ENCODE data around the gene MED12L.

The MED12L gene

DNA sequence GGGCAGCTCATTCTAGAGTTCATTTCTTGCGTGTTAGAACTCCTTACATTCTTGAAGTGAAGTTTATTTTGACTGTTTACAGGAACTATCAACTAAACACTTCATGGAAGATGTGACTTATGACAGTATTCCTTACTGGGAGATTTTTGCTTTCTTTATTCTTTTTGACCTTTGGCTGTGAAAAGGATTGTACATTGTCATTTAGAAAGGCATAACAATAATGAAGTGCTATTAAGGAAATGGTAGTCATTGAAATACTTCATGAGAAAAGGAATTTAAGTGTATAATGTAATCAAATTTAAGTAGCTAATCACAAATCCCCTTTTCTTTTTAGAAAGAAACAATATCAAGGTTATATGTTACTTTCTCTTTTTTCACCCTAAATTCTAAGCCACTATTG, 181.6 kb downstream of the MED12L start:
- DNase-seq, result no peak

DNA sequence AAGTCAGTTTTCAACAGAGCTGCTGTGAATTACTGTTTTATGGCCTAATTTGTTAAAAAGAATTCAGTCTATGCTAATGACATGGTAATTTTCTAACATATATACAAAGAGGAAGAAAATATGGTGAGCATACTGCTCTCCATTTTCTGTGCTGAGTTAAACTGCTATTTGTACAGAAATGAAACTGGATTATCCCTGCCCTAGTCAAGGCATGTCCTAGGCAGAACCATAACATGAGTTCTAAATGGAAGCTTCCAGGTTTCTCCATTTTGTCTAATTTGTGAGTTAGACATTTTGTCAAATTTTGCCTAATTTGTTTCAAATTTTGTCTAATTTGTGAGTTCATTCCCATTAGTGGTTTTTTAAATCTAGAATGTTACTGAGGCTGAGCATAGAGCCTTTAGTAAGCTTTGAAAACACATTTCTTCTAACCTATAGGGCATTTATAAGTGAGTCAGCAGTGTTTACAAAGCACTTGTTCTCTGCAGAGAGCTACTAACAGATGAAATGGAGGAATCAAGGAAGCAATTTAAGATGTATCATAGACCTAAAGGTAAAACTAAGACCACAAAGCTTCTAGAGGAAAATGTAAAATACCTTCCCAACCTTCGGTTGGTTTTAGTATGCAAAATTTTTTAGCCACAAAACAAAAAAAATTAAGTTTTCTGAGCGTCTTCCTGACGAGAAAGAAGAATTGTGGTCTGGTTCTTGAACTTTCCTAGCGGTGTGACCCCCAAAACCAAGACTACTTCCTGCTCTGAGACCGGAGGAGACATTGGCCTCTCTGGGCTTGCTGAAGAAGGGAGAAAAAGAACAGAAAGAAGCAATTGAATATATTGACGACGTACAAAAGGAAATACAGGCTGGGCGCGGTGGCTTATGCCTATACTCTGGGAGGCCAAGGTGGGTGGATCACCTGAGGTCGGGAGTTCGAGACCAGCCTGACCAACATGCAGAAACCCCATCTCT, 183.1 kb downstream of the MED12L start:
- peak; percentile 45 for DNase-seq

DNA sequence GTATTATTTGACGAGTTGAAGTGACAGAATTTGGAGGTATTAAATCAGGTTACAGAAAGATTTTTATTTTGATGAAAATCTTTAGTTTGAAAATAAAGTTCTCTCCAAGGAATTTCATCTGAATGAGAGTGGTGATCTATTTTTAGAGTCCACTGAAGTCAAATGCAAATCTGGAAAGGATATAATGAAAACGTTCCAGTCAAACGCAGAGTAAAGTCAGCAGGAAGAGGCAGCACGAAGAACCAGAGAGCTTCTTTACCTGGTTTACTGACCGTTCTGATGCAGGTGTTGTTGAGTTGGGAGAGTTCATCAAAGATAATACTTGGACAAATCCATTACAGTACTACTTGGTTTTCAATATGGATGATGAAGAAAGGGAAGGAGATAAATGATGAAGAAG, 184.2 kb downstream of the MED12L start:
- no peak for DNase-seq

DNA sequence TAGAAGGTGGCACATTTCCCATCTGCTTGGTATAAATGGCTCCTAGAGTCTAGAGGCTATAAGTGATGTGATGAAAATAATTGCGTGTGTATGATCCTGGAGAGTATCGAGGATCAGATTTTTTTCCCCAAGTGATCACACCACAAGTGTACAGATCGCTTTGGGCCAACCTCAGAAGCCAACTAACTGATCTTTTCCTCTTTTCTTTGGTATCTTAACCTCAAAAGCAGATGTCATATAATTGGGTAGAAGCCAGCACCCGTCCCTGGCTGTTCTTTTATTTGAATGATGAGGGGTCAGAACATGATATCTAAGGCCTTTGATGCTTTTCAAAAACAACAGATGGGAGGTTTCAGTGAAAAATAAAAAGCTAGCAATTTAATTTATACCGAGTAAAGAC, 189.6 kb downstream of the MED12L start:
- no peak for DNase-seq

DNA sequence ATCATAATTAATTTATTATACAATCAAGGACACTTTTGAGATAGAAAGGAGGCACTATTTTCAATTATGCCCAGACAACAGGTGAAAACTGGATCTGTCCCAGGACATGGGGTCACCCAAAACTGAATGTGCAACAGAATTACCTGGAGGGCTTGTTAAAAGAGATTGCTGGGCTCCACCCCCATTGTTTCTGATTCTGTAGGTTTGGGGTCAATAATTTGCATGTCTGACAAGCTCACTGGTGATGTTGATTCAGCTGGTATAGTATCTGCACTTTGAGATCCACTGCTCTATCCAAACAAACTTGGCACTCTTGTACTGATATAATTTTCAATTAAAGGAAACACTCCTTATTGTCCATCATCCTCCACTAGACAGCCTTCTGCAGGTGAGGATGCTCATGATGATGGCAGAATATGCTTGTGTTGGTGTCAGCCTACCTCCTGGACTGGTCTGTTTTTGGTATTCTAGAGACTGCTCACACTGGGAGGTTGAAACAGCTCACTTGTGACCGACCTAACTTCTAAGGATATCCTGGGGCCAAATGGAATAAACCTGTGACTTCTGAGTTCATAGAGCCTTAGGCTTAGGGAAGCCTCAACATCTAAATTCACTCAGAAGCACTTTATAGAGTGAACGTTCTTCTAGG, 190.7 kb downstream of the MED12L start:
- no peak for DNase-seq

DNA sequence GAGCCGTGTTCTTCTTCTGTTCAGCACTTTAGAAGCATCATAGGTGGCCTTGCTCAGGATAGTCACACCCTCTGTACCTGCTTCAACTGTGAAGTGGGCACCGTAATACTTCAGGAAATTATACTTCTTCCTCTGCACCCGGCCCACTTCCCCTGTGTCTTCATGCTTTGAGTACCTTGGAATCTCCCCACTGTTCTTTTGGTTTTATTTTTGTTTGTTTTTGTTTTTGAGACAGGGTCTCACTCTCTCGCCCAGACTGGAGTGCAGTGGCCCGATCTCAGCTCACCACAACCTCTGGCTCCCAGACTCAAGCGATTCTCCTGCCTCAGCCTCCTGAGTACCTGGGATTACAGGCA, 191.2 kb downstream of the MED12L start:
- DNase-seq, result peak; percentile 55

DNA sequence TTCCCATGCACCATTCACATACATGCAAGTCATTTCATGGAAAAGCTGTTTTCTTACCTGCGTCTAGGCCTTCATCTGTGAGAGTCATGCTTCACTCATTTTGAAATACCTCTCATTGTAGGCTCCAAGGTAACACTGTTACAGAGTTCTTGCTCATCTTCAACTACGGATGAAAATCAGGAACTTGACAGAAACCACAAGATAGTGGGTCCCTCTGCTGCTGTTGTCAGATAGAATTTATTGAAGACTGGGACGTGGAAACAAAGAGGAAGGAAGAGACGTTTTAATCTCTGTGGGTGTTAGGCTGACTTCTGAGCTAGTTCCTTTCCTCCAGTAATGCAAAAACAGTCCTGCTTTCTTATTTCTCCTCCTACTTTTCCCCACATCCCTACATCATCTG, 192.8 kb downstream of the MED12L start, which contains the start of gene P2RY14:
Gene P2RY14 (minus strand): TSS at position 313 of the 400 bp plus-strand sequence. CDS start 64,226 bp downstream, outside the sequence.
- DNase-seq, result peak; percentile 3

DNA sequence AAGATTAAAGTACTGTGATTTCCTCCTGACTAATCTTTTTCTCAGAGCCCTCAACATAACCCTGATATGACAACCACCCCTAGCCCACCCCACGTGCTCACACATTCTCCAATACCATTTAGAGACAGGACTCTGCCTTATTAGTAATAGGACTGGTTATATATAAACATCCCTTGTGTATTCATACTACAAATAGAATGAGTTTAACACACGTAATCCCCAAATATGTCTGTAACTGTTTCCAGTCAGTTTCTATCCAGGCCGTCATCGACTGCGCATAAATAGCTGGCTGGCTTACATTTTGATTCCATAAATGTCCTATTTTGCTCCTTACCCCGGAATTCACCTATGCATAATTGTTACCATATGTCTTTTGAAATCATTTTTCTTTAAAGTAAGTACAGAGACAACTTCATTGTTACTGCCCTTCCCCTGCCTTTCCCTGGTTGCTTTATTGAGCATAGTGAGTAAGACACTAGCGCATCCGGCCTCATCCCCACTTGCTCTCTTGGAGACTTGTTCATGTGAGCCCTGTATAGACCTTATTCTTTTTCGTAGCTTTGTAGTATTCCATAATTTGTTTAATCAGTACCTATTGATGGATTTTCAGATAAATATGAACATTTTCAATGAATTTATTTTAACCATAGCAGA, 196.3 kb downstream of the MED12L start:
- no peak for DNase-seq

DNA sequence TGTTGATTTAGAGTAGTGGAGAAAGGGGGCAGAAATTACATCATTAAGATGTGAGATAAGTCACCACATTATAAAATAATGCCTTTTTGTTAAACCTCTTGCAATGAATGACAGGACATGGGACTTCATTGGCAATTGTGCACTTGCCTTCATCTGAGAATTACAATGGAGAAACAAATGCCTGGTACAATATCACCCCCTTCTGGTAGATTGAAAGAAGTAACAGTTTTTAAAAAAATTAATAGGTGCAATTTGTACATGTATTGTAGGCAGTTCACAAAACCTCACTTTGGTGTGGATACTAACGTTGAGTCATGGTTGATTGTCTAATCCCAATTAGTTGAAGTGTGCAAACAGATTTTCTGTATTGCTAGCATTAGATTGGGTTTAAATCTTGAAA, 197.5 kb downstream of the MED12L start:
- DNase-seq, result peak; percentile 64

DNA sequence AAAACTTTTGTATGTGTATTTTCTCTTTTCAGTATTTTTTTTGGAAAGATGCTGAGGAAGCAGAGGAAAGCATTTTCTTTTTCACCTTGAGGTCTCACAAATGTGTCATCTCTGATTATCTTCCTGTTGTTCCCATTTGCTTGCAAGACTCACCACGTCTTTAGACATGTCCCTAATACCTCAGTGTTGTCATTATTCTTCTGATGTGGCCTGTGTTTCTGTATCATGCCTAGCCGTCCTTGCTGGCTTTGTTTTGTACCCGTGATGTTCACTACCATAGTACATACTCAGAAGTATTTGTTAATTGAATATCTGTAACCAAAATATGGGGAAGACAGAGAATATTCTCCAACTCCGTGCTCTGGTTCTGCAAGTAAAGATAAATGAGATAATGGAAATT, 197.9 kb downstream of the MED12L start:
- peak; percentile 35 for DNase-seq

DNA sequence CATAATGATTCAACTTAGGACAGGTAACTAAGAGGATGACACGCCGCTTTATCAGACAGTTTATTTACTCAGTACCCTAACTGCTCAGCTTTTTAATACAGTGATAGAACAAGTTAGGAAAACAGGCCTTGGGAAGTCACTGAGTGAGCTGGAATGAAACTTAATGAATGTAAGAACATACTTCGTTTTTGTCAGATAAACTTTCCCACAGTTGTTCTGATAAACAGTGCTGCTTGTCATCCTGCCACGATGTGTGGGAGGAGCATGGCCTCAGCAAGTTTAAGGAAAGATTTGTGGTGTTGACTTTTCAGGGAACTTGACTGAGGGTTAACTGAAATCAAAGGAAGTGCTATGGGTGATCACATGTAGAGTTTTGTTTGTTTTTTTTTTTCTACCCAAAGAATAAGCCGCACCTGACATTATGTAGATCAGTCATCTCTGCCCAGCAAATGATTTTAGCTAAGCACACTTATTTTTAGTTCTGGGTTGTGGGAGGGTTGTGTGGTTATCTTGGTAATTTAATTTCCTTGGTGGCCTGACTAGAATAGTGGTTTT, 198.5 kb downstream of the MED12L start:
- peak; percentile 12 for DNase-seq

DNA sequence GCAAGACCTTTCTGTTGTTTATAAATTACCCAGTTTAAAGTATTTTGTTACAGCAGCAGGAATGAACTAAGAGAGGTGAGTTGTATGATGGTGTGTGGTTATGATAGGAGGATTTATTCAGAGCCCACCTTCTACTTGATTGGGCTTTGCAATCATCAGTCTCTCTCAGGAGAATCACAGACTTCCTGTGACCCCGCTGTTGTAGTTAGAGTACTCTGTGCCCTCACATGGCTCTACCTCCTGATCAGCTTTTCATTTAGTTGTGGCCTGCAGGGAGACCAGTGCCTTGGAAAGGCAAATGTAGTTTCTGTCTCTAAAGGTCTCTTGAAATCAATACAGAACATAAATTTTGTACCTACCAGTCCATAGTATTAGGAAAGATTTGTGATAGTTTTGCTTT, 200.5 kb downstream of the MED12L start:
- DNase-seq, result no peak

DNA sequence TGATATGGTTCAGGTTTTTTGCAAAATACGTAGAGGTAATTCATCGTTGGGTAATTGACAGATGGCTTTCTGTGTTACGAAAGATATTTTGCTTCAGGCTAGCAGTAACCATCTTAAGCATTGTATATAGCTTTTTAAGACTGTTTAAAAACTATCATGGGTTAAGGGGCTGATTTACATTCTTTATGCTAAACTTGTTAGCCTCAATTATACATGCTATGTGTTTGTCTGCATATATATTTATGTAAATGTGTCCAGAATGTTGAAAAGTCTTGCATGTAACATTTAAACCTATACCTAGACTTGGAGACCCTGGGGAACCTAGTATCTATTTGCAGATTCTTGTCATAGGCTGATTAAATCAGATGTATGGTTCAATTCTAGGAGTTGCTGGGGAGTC, 204.0 kb downstream of the MED12L start:
- no peak for DNase-seq

DNA sequence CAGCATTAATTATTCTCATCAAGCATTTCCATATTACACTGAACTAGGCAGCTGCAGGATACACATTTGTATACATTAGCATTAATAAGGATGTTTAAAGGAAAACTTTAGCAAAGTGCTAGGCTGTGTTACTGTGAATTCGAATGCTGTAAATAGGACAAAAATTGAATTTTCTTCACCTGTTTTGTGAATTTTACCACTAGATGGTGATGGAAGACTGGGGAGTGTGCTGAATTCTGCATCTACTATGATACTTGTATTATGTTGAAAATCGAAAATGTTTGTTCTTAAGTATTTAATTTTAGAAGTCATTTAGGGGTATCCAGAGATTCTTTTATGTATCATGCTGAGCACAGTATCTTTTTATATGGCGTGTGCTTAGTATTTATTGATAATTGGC, 205.2 kb downstream of the MED12L start:
- no peak for DNase-seq

DNA sequence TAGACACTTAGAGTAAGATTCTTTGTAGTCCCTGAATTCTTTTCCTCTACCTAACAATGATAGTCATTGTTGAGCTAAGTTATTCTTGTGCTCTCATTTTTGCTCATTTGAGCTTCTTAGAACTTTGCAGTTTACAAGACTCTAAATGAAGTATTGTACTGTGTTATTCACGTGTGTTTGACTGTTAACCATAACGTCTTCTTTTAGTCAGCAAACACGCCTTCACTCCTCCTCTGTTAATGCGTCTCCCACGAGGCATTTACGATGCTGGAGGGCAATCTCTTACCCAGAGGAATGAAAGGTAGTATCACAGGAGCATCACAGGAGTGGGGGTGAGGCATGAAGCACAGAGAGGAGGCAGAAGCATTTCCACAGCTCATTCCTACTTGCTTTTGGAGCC, 207.7 kb downstream of the MED12L start:
- no peak for DNase-seq

DNA sequence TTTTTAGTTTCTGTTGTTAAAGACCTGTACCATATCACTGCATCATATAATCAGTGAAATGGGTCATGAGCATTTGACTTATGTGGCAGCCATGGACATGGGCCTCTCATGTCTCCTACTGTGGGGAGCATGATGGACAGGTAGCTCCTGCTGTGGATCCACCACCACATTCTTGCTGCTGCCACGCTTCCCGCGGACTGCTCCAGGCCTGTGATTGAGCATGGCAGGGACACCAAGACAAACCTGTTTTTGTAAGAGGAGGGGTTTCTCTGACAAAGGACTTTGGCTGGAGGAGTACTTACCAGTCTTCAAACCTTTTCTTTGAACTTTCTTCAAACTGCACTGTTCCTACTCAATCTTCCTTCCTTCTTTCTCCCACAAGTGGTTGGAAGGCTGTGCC, 210.8 kb downstream of the MED12L start:
- no peak for DNase-seq

DNA sequence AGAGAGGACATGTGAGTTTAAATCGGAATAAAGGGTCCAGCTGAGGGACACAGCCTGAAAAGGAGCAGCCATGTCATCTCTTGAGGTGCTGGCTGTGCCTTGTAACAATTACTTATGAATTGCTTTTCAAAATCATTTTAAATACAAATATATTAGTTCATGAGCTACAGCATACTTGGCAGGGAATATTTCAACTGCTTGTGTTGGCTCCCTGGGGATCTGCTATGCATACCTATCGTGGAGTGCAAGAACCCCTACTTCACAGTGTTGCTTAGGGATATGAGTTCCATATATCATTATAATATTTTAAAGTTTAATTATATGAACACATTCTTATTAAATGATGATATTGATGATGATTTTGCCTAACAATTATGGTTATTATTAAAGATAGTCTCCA, 212.0 kb downstream of the MED12L start:
- DNase-seq, result no peak

DNA sequence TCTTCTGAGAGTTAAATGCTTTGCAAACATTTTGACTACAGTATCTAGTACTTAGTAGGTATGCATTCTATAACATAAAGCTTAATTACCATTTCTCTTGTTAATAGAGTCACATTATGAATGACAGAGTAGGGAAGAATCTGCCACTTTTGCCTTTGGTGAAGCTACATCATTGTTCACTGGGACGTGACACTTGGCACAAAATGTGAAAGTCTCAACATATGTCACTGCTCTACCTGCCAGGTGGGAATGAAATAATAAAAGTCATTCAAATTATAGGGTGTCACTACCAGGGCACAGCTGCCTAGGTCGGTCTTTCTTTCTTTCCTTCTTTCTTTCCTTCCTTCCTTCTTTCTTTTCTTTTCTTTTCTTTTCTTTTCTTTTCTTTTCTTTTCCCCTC, 213.5 kb downstream of the MED12L start:
- DNase-seq, result no peak

DNA sequence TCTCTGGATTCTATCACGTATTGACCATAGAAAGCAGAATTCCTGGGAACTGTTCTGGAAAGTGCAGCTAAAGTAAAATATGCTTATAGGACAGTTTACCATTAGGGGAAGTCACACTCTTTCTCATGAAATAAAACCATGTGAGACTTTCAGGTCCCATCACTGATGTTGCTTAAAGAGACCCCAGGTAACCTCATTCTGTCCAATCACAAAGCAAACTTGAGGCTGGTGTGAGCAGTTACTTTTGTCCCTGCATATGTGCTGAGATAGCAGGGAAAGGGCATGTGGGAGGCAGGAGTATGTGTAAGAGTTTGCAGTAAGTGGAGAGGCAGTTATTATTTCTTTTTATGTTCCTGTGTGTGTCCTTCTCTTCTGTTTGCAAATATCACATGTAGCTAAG, 215.1 kb downstream of the MED12L start:
- no peak for DNase-seq

DNA sequence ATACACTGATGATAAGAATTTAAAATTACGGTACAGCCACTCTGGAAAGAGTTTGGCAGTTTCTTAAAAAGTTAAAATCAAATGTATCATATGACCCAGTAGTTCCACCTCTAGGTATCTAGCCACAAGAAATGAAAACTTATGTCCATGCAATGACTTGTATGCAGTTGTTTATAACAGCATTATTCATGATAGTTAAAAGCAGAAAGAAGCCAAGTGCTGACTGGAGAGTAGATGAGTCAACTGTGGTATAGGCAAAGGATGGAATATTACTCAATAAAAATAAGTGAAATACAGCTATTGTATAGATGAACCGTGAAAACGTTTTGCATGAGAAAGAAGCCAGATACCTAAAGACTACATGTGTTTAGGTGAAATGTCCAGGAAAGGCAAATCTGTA, 216.3 kb downstream of the MED12L start:
- no peak for DNase-seq

DNA sequence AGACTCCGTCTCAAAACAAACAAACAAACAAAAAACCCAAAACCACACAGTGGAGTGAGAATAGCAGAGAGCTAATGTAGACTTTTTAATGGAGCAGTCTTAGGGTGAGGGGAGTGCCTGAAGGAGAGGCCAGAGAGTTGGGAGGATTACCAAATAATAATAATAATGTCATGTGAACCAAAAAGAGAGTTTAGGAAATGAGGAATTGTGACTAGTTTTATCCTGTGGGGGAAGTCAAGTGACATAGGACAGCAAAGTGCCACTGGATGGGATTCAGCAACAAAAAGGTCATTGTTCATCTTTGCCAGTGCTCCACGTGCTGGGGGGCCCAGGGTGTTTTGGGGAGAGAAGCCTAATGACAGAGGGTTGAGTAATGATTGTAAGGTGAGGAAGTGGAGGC, 218.3 kb downstream of the MED12L start:
- no peak for DNase-seq

DNA sequence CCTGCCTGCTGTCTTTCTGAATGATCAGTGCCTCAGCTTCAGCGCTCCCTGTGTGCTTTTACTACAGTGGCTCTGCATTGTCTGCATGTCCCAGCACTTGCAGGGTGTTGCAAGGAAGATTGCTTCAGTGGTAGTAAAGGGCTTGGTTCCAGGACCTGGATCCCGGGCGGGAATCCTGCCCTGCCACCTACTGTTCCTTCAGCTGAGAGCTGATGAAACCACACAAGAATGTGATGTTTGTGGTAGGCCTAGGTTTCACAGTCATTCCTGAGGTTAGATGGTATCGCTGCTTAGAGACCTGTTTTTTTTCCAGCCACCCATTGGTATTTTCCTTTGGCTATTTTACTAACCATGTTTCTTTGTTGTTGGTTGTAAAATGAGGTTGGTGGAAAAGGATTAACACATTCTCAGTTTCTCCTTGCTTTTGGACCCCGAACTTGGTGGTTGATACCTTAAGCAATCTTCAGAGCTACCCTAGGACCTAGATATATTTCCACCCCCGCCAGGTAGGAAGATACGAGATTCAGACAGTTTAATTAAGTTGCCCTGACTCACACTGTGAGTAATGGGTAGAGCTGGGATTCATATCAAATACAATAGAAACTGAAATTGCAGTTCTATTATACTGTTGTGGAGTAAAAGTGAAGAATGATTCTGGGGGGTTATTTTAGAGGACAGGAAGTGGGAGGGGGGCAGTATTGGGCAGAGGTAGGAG, 219.8 kb downstream of the MED12L start:
- peak; percentile 4 for DNase-seq

DNA sequence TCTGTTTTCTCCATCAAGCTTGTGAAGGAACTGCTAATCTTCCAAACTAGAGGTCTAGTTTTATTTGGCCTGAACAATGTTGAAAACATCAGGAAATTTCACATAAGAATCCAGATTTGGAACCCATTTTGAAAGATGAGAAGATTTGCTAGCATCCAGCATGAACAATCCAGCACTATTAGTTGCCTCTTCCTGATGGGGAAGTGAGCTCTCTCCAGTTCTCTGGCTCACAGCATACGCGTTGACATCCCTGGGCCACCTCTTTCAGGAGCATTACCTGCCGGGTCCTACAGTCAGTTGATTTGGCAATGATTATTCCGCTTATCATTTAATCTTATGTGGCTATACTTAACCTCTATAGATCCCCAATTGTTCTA, 220.3 kb downstream of the MED12L start:
- no peak for DNase-seq
